Measurements from ENCODE around the gene RIPK4.
"Not testable (repeated sequence)": the region's sequence is repeated elsewhere in the genome, so short reads cannot be mapped to it uniquely, and the experiment has no call there.

GRCh38 chr21:41714299-41714865 is 52.5 kb downstream of the RIPK4 start:
- not testable (repeated sequence) for TF ChIP-seq POLR2A, CTCF (IDR thresholded peaks at IDR 0.05)

All from testis (tissue), 2 donors.